ENCODE results near the gene GSTM5.
"Not testable (repeated sequence)": the region's sequence is repeated elsewhere in the genome, so short reads cannot be mapped to it uniquely, and the experiment has no call there.

The GSTM5 gene

DNA sequence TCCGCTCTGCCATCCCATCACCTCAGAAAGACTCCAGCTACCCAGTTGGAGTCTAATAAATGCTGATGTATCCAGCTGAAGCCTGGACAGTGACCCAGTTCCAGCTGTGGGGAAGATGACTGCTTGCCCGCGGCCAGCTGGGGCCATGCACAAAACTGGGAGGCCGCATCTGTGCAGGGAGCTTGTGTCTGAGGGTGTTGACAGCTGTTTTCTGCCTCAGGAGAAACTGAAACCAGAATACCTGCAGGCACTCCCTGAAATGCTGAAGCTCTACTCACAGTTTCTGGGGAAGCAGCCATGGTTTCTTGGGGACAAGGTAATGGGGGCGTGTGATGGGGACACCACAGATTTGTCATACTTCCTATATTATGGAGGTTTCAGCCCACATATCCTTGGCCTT lies 41.0 kb upstream of the GSTM5 start (continued):
- TF ChIP-seq, protein P1, sequence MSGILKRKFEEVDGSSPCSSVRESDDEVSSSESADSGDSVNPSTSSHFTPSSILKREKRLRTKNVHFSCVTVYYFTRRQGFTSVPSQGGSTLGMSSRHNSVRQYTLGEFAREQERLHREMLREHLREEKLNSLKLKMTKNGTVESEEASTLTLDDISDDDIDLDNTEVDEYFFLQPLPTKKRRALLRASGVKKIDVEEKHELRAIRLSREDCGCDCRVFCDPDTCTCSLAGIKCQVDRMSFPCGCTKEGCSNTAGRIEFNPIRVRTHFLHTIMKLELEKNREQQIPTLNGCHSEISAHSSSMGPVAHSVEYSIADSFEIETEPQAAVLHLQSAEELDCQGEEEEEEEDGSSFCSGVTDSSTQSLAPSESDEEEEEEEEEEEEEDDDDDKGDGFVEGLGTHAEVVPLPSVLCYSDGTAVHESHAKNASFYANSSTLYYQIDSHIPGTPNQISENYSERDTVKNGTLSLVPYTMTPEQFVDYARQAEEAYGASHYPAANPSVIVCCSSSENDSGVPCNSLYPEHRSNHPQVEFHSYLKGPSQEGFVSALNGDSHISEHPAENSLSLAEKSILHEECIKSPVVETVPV (CRISPR knock-in tag; IDR thresholded peaks at IDR 0.05), result no peak
- no peak for TF ChIP-seq RARB (CRISPR knock-in tag; IDR thresholded peaks at IDR 0.05)
- no peak for TF ChIP-seq ZNF565 (CRISPR knock-in tag; conservative IDR thresholded peaks at IDR 0.05; ENCODE audit: low read depth)
- no peak for TF ChIP-seq GLIS3 (CRISPR knock-in tag; IDR thresholded peaks at IDR 0.05)
- TF ChIP-seq, protein P2, sequence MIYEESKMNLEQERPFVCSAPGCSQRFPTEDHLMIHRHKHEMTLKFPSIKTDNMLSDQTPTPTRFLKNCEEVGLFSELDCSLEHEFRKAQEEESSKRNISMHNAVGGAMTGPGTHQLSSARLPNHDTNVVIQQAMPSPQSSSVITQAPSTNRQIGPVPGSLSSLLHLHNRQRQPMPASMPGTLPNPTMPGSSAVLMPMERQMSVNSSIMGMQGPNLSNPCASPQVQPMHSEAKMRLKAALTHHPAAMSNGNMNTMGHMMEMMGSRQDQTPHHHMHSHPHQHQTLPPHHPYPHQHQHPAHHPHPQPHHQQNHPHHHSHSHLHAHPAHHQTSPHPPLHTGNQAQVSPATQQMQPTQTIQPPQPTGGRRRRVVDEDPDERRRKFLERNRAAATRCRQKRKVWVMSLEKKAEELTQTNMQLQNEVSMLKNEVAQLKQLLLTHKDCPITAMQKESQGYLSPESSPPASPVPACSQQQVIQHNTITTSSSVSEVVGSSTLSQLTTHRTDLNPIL (CRISPR knock-in tag; IDR thresholded peaks at IDR 0.05; ENCODE audit: low read depth), result no peak
- TF ChIP-seq ESRRG (CRISPR knock-in tag; IDR thresholded peaks at IDR 0.05), result no peak
- TF ChIP-seq BACH2 (CRISPR knock-in tag; IDR thresholded peaks at IDR 0.05; ENCODE audit: borderline replicate concordance), result no peak
- TF ChIP-seq TOX (CRISPR knock-in tag; IDR thresholded peaks at IDR 0.05; ENCODE audit: borderline replicate concordance), result no peak

DNA sequence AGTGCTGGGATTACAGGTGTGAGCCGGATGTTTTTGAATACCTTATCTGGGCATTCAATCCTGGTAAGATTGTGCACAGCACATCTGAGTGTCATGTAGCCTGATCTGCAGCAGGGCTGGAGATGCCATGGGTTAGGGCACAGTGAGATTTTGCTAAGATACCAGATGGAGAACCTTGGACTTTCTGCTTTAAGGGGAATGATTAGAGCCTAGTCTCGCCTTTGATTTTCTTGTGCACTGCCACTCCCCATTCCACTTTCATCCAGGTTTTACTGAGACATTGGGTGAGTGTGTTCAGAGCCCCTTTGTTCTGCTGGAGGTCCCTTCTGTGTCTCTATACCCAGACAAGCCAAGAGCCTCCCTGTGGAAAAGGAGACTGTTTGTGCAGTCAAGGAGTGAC lies 38.2 kb upstream of the GSTM5 start:
- not testable (repeated sequence) for ATAC-seq

DNA sequence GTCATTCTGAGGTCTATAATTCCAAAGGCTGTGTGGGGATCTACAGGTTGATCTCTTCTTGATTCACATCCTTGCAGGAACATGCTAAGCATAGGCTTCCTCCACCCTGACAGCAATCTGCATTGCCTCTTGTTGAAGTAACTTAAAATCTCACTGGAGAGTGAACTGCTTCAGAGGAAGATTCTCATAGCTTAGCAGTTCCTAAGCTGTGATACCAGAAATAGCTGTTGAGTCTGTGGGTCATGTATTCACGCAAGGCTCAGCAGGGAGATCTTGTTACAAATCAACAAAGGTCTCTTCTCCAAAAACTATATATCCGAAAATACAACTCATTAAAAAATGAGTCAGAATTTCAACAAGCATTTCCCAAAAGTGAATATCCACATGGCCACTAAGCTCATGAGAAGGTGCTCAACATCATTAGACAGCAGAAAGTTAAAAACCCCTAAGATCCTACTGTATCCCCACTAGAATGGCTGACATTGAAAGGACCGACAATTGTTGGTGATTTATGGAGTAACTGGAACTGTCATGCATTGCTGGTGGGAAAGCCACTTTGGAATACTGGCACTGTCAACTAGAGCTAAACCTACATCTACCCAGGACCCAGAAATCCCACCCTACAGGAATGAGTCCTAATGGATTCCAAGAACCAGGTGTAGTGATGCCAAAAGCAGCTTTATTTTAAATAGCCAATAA lies 35.2 kb upstream of the GSTM5 start:
- ATAC-seq, result not testable (repeated sequence)

DNA sequence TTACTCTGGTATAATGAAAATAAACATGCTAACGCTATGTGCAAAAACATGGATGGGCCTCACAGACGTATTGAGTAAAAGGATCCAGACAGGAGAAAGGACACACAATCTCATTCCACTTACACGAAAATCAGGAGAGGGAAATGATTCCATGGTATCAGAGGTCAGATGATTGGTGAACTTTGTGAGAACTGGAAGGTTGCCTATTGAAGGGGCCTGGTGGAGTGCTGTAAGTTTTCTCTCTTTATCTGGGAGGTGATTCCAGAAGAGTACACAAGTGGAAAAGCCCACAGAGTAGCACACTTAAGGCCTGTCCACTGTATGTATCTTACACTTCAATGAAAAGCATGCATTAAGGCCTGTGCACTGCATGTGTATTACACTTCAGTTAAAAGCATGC lies 34.6 kb upstream of the GSTM5 start:
- TF ChIP-seq ISL1 (CRISPR knock-in tag; IDR thresholded peaks at IDR 0.05), result no peak
- TF ChIP-seq ZNF70 (CRISPR knock-in tag; IDR thresholded peaks at IDR 0.05), result no peak
- no peak for TF ChIP-seq ZC3H10 (CRISPR knock-in tag; IDR thresholded peaks at IDR 0.05)
- no peak for TF ChIP-seq ESRRG (CRISPR knock-in tag; IDR thresholded peaks at IDR 0.05)
- no peak for TF ChIP-seq CSDC2 (CRISPR knock-in tag; IDR thresholded peaks at IDR 0.05)
- TF ChIP-seq, protein P3, sequence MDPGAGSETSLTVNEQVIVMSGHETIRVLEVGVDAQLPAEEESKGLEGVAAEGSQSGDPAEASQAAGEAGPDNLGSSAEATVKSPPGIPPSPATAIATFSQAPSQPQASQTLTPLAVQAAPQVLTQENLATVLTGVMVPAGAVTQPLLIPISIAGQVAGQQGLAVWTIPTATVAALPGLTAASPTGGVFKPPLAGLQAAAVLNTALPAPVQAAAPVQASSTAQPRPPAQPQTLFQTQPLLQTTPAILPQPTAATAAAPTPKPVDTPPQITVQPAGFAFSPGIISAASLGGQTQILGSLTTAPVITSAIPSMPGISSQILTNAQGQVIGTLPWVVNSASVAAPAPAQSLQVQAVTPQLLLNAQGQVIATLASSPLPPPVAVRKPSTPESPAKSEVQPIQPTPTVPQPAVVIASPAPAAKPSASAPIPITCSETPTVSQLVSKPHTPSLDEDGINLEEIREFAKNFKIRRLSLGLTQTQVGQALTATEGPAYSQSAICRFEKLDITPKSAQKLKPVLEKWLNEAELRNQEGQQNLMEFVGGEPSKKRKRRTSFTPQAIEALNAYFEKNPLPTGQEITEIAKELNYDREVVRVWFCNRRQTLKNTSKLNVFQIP (CRISPR knock-in tag; IDR thresholded peaks at IDR 0.05; ENCODE audit: borderline replicate concordance, low read depth), result no peak
- TF ChIP-seq ZNF565 (CRISPR knock-in tag; conservative IDR thresholded peaks at IDR 0.05; ENCODE audit: low read depth), result no peak
- TF ChIP-seq, protein P1 (CRISPR knock-in tag; IDR thresholded peaks at IDR 0.05), result no peak
- no peak for TF ChIP-seq ZFP30 (CRISPR knock-in tag; IDR thresholded peaks at IDR 0.05)
- TF ChIP-seq ZNF8 (CRISPR knock-in tag; IDR thresholded peaks at IDR 0.05), result no peak
- TF ChIP-seq, protein P4, sequence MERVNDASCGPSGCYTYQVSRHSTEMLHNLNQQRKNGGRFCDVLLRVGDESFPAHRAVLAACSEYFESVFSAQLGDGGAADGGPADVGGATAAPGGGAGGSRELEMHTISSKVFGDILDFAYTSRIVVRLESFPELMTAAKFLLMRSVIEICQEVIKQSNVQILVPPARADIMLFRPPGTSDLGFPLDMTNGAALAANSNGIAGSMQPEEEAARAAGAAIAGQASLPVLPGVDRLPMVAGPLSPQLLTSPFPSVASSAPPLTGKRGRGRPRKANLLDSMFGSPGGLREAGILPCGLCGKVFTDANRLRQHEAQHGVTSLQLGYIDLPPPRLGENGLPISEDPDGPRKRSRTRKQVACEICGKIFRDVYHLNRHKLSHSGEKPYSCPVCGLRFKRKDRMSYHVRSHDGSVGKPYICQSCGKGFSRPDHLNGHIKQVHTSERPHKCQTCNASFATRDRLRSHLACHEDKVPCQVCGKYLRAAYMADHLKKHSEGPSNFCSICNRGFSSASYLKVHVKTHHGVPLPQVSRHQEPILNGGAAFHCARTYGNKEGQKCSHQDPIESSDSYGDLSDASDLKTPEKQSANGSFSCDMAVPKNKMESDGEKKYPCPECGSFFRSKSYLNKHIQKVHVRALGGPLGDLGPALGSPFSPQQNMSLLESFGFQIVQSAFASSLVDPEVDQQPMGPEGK (CRISPR knock-in tag; IDR thresholded peaks at IDR 0.05; ENCODE audit: borderline replicate concordance), result no peak
- TF ChIP-seq OSR1 (CRISPR knock-in tag; IDR thresholded peaks at IDR 0.05), result no peak
- ATAC-seq, result no peak

DNA sequence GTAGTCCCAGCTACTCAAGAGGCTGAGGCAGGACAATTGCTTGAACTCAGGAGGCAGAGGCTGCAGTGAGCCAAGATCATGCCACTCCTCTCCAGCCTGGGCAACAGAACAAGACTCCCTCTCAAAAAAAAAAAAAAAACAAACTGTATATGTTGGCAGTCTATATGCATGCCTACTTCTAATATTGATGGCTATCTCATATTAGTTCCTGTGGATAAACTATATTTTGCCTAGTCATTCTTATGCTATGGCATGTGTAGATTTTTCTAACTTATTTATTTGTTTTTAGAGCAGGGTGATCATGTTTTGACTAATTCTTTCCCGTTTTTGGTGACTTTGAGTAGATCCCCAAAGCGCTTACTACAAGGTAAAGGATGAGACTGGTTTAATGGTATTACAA lies 33.4 kb upstream of the GSTM5 start:
- ATAC-seq, result not testable (repeated sequence)

DNA sequence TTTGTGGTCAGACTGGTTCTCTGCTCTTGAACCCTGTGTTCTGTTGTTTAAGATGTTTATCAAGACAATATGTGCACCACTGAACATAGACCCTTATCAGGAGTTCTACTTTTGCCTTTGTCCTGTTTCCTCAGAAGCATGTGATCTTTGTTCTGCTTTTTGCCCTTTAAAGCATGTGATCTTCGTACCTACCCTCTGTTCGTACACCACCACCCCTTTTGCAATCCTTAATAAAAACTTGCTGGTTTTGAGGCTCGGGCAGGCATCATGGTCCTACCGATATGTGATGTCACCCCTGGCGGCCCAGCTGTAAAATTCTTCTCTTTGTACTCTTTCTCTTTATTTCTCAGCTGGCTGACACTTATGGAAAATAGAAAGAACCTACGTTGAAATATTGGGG lies 27.3 kb upstream of the GSTM5 start:
- not testable (repeated sequence) for ATAC-seq

DNA sequence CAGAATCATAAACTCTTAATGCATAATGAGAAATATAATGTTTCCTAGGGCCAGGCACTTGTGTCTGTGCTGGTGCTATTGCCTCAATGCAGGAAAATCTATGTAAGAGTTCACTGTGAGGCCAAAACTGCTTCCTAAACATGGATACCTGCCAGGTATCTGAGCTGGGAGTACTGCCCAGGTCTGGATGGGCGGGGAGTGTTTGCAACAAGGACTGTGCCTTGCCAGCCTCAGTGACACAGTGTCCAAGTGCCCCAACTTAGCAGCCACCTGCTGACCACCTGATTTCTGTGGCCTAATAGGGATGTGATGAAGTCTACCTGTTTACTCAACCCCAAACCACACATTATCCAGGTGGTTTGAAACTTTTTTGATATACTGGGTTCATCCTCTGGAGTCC lies 26.7 kb upstream of the GSTM5 start:
- not testable (repeated sequence) for ATAC-seq

DNA sequence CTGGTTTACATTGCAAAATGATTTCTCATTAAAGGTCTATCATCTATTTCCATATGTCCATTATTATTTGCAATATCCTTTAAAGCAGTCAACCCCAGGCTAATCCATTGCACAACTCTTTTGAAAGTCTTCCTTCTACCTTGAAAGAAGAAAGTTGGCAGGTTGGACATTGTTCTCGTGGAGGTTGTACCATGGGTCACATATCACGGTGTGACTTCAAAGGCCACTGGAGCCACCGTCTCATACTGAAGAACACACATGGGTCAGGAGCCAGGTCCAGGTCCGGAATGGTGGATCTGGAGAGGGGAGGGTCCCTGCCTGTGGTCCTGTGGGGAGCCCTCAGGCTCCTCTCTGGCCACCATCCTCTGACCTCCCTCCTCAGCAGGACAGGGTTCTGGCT lies 26.2 kb upstream of the GSTM5 start:
- not testable (repeated sequence) for ATAC-seq

DNA sequence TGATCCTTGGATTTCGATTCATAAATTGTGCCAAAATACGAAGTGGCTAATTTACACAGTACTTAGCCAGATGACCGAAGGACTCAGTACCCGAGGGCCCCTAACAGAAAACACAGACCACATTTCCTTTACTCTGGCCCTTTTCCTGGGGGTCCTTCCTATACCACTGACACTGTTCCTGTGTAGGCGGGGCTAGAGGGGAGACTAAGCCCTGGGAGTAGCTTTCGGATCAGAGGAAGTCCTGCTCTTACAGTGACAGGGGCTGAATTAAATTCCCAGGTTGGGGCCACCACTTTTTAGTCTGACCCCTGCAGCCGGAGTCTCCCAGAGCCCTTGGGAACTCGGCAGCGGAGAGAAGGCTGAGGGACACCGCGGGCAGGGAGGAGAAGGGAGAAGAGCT lies 24.9 kb upstream of the GSTM5 start:
- not testable (repeated sequence) for ATAC-seq
